ENCODE data around the gene NFATC1.

DNA sequence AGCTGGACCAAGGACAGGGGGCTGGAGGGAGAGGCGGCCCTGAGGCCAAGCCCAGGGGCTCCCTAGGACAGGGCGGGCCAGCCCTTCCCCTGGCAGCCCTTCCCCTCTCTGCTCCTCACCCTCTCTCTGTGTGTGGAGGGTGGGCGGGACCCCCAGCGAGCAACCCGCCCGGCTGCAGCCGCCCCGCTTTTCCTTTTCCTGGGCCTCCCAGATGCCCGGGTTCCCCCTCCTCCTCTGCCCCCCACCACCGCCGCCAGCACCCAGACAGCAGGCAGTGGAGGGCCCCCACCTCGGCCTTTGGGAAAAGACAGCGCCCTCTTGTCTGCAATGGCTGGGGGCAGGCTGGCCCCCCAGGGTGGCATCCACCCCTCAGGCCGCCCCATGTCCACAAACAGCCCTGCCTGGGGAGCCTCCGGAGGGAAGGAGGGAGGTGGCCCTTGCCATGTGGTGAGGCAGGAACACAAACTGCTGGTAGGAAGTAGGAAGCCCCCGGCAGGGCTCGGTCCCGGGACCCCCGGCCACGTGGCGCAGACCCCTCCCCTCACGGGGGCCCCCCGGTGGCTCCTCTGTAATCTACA, 148.7 kb downstream of the NFATC1 start:
- TF ChIP-seq, protein P1, sequence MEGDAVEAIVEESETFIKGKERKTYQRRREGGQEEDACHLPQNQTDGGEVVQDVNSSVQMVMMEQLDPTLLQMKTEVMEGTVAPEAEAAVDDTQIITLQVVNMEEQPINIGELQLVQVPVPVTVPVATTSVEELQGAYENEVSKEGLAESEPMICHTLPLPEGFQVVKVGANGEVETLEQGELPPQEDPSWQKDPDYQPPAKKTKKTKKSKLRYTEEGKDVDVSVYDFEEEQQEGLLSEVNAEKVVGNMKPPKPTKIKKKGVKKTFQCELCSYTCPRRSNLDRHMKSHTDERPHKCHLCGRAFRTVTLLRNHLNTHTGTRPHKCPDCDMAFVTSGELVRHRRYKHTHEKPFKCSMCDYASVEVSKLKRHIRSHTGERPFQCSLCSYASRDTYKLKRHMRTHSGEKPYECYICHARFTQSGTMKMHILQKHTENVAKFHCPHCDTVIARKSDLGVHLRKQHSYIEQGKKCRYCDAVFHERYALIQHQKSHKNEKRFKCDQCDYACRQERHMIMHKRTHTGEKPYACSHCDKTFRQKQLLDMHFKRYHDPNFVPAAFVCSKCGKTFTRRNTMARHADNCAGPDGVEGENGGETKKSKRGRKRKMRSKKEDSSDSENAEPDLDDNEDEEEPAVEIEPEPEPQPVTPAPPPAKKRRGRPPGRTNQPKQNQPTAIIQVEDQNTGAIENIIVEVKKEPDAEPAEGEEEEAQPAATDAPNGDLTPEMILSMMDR (IDR thresholded peaks at IDR 0.05): no peak
- TF ChIP-seq POLR2AphosphoS5 (IDR thresholded peaks at IDR 0.05) (no peak), POLR2A (IDR thresholded peaks at IDR 0.05) (no peak)

All from transverse colon (tissue), 4 donors.